ENCODE results near the gene LIN28B. TPM values are rescaled to one million over a fixed set of nuclear protein-coding genes. Genes with fewer than 3 reads are reported as not detected.

LIN28B gene
- polyA plus RNA-seq, 2 of the 4 experiments (the other 2 are of a cell fraction), result 3.6 to 7.2 TPM

GRCh38 chr6:105097288-105097687 lies 140.4 kb downstream of the LIN28B start:
- Histone ChIP-seq H3K4me2 (no peak overlapping the region), H3K27ac (no peak overlapping the region), H3K9me3 (no peaks in the 10 kb centered on the region), H3K4me1 (no peaks in the 10 kb centered on the region), H3K4me3 (no peak overlapping the region)
- ChIA-PET POLR2A (no interaction called here), CTCF (interaction anchor here (1.1 to 1.3 kb wide), 2 partner anchors 9 to 266 kb away, joined by 3 to 6 read pairs; no protein-coding TSS in a partner anchor)
- TF ChIP-seq SREBF2 (IDR thresholded peaks at IDR 0.05) (no peak), GATA3 (IDR thresholded peaks at IDR 0.05; ENCODE audit: borderline replicate concordance) (no peak), PHF8 (IDR thresholded peaks at IDR 0.05; ENCODE audit: borderline replicate concordance, low read depth) (no peak), POLR2AphosphoS2 (conservative IDR thresholded peaks at IDR 0.05; ENCODE audit: low read length) (no peak), MAZ (IDR thresholded peaks at IDR 0.05; ENCODE audit: borderline replicate concordance, low read depth, low read length) (no peak)
- TF ChIP-seq, protein P1, sequence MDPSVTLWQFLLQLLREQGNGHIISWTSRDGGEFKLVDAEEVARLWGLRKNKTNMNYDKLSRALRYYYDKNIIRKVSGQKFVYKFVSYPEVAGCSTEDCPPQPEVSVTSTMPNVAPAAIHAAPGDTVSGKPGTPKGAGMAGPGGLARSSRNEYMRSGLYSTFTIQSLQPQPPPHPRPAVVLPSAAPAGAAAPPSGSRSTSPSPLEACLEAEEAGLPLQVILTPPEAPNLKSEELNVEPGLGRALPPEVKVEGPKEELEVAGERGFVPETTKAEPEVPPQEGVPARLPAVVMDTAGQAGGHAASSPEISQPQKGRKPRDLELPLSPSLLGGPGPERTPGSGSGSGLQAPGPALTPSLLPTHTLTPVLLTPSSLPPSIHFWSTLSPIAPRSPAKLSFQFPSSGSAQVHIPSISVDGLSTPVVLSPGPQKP (IDR thresholded peaks at IDR 0.05; ENCODE audit: low read depth, low read length), result no peak
- TF ChIP-seq, protein P2, sequence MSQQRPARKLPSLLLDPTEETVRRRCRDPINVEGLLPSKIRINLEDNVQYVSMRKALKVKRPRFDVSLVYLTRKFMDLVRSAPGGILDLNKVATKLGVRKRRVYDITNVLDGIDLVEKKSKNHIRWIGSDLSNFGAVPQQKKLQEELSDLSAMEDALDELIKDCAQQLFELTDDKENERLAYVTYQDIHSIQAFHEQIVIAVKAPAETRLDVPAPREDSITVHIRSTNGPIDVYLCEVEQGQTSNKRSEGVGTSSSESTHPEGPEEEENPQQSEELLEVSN (IDR thresholded peaks at IDR 0.05; ENCODE audit: borderline replicate concordance, low read depth), result no peak
- 93% methylated on average over 8 of the region's 8 CpGs for WGBS (ENCODE audit: missing lambda C conversion rate)
- ATAC-seq (no peak), FAIRE-seq (no peak), DNase-seq (ENCODE audit: low read depth in 1 of 2, low spot score in 1 of 2) (no peak)

- no peak for DNase-seq (ENCODE audit: low read depth in 1 of 2, low spot score in 1 of 2)
- 92% methylated on average over 7 of the region's 7 CpGs for WGBS (ENCODE audit: missing lambda C conversion rate)
- H3K4me1 ChIP-seq, result no peaks in the 10 kb centered on the region
- H3K4me2 ChIP-seq, result no peak overlapping the region
- no peak for FAIRE-seq
- H3K27ac ChIP-seq, result no peak overlapping the region
- no peak for ATAC-seq
- ChIA-PET CTCF (interaction anchor here (1.0 to 2.1 kb wide), 3 partner anchors 12 to 21 kb away, joined by 3 to 8 read pairs (median 5); no protein-coding TSS in a partner anchor), POLR2A (no interaction called here)
- no peak overlapping the region for H3K4me3 ChIP-seq
- H3K9me3 ChIP-seq, result no peaks in the 10 kb centered on the region
- no peak for TF ChIP-seq CBX2 (IDR thresholded peaks at IDR 0.05; ENCODE audit: borderline replicate concordance, low read depth)
- TF ChIP-seq MAZ (IDR thresholded peaks at IDR 0.05; ENCODE audit: borderline replicate concordance, low read depth, low read length), result no peak
- TF ChIP-seq ESRRA (IDR thresholded peaks at IDR 0.05; ENCODE audit: borderline replicate concordance, low read length), result no peak
- no peak for TF ChIP-seq ZFP36 (IDR thresholded peaks at IDR 0.05; ENCODE audit: borderline replicate concordance, partially characterized antibody)
- TF ChIP-seq KDM1A (IDR thresholded peaks at IDR 0.05; ENCODE audit: low read depth), result no peak
- TF ChIP-seq, protein P3, sequence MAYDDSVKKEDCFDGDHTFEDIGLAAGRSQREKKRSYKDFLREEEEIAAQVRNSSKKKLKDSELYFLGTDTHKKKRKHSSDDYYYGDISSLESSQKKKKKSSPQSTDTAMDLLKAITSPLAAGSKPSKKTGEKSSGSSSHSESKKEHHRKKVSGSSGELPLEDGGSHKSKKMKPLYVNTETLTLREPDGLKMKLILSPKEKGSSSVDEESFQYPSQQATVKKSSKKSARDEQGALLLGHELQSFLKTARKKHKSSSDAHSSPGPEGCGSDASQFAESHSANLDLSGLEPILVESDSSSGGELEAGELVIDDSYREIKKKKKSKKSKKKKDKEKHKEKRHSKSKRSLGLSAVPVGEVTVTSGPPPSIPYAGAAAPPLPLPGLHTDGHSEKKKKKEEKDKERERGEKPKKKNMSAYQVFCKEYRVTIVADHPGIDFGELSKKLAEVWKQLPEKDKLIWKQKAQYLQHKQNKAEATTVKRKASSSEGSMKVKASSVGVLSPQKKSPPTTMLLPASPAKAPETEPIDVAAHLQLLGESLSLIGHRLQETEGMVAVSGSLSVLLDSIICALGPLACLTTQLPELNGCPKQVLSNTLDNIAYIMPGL (CRISPR knock-in tag; IDR thresholded peaks at IDR 0.05; ENCODE audit: borderline replicate concordance), result no peak
- TF ChIP-seq EHMT2 (IDR thresholded peaks at IDR 0.05; ENCODE audit: low read depth), result no peak
Observed at GRCh38 chr6:105099371-105099770, 142.5 kb downstream of the LIN28B start.

- DNase-seq (ENCODE audit: low read depth in 1 of 2, low spot score in 1 of 2) (no peak), ATAC-seq (no peak), FAIRE-seq (no peak)
- 91% methylated on average over 5 of the region's 5 CpGs for whole genome bisulfite sequencing (ENCODE audit: missing lambda C conversion rate)
- ChIA-PET POLR2A (no interaction called here), CTCF (interaction anchor here (1.3 kb wide), 1 partner anchor 15 kb away, joined by 3 read pairs; no protein-coding TSS in a partner anchor)
- no peak for TF ChIP-seq NR3C1 (IDR thresholded peaks at IDR 0.05)
- TF ChIP-seq, protein P2 (IDR thresholded peaks at IDR 0.05; ENCODE audit: borderline replicate concordance, low read depth), result no peak
- no peak for TF ChIP-seq FOXS1 (CRISPR knock-in tag; IDR thresholded peaks at IDR 0.05)
- TF ChIP-seq HOXA7 (CRISPR knock-in tag; IDR thresholded peaks at IDR 0.05), result no peak
- TF ChIP-seq EHMT2 (IDR thresholded peaks at IDR 0.05; ENCODE audit: low read depth), result no peak
- TF ChIP-seq KDM1A (IDR thresholded peaks at IDR 0.05; ENCODE audit: low read depth), result no peak
- Histone ChIP-seq H3K4me2 (no peak overlapping the region), H3K27ac (no peak overlapping the region), H3K4me1 (0 out of 3 replicates have a peak, but pooled peaks cover 1% of the 10 kb centered on the region), H3K9me3 (no peaks in the 10 kb centered on the region), H3K4me3 (no peak overlapping the region)
Observed at GRCh38 chr6:105102186-105102585, 145.3 kb downstream of the LIN28B start.
